Fibroblast of pulmonary artery (primary cell): ENCODE results near the gene LARP4B.

Experiments
- DNase-seq: peaks from one replicate; pipeline ENCODE4 v3.0.0-alpha.2; 2010; ENCODE audit warnings: low read depth
- H3K4me3 ChIP-seq: replicated peaks from 2 replicates; pipeline ENCODE4 v1.5.1; 2011; ENCODE audit warnings: low read depth, mild to moderate bottlenecking, control low read depth, low read length, moderate library complexity
- CTCF ChIP-seq: IDR thresholded peaks from 2 replicates; pipeline ENCODE4 v1.5.1; 2011; ENCODE audit warnings: mild to moderate bottlenecking, control low read depth, low read length, inconsistent platforms; ENCODE audit errors: missing control alignments

The LARP4B gene

GRCh38 chr10:917999-918398, 13.5 kb downstream of the LARP4B start:
- H3K4me3 ChIP-seq, result no peak overlapping the region
- DNase-seq, result no peak
- TF ChIP-seq CTCF, result no peak

GRCh38 chr10:917416-917720, 14.1 kb downstream of the LARP4B start:
- no peak for TF ChIP-seq CTCF
- DNase-seq, result no peak
- H3K4me3 ChIP-seq, result no peak overlapping the region

GRCh38 chr10:916716-917415, 14.6 kb downstream of the LARP4B start:
- no peak for TF ChIP-seq CTCF
- no peak overlapping the region for H3K4me3 ChIP-seq
- DNase-seq, result no peak

GRCh38 chr10:909831-910230, 21.7 kb downstream of the LARP4B start:
- TF ChIP-seq CTCF, result no peak
- peak; percentile 66 for DNase-seq

GRCh38 chr10:905972-906371, 25.5 kb downstream of the LARP4B start:
- no peak overlapping the region for H3K4me3 ChIP-seq
- DNase-seq, result no peak
- TF ChIP-seq CTCF, result no peak

More at GRCh38 chr10:909831-910230, 21.7 kb downstream of the LARP4B start:
- no peak overlapping the region for H3K4me3 ChIP-seq

- no peak for TF ChIP-seq CTCF
- DNase-seq, result peak; percentile 37
- no peak overlapping the region for H3K4me3 ChIP-seq
Measured at GRCh38 chr10:905503-905902, 26.0 kb downstream of the LARP4B start.

GRCh38 chr10:904403-904802, 27.1 kb downstream of the LARP4B start:
- no peak for TF ChIP-seq CTCF
- DNase-seq, result no peak
- H3K4me3 ChIP-seq, result no peak overlapping the region
